Loucy (cell line): Measurements from ENCODE around the gene C3AR1.

ENCODE experiments used
- H2AFZ ChIP-seq: fragments of 200-600 bp; sonication (generic); 2 replicates; pipeline ENCODE4 v1.6.0; 2016; ENCODE audit warnings: antibody characterized with exemption, mild to moderate bottlenecking, low read length, moderate library complexity
- H3F3A ChIP-seq: fragments of 200-600 bp; 2 replicates; pipeline ENCODE4 v1.6.0; 2016; ENCODE audit warnings: antibody characterized with exemption, low read depth, mild to moderate bottlenecking
- H3K27me3 ChIP-seq: fragments of 200-600 bp; sonication (generic); 2 replicates; pipeline ENCODE4 v1.6.1; 2014; ENCODE audit warnings: low read length, mild to moderate bottlenecking; ENCODE audit not compliant: insufficient read depth, poor library complexity, severe bottlenecking
- H3K36me3 ChIP-seq: fragments of 200-600 bp; sonication (generic); 2 replicates; pipeline ENCODE4 v1.6.1; 2016; ENCODE audit warnings: low read length; ENCODE audit not compliant: insufficient read depth
- H3K4me1 ChIP-seq: fragments of 200-600 bp; sonication (generic); 2 replicates; pipeline ENCODE4 v1.5.1; 2014; ENCODE audit warnings: low read length, mild to moderate bottlenecking; ENCODE audit not compliant: insufficient read depth, poor library complexity, severe bottlenecking
- H3K4me2 ChIP-seq: fragments of 200-600 bp; sonication (generic); 2 replicates; pipeline ENCODE4 v1.6.0; 2014; ENCODE audit warnings: antibody characterized with exemption, low read length, low read depth, mild to moderate bottlenecking; ENCODE audit not compliant: poor library complexity, severe bottlenecking
- H3K4me3 ChIP-seq: fragments of 200-600 bp; sonication (generic); 2 replicates; pipeline ENCODE4 v1.5.1; 2014; ENCODE audit warnings: low read length, mild to moderate bottlenecking, mixed read lengths; ENCODE audit not compliant: poor library complexity, severe bottlenecking
- H3K79me2 ChIP-seq: fragments of 200-600 bp; sonication (generic); 2 replicates; pipeline ENCODE4 v1.6.1; 2014; ENCODE audit warnings: low read length; ENCODE audit not compliant: insufficient read depth
- H3K9ac ChIP-seq: fragments of 200-600 bp; sonication (generic); 2 replicates; pipeline ENCODE4 v1.6.0; 2014; ENCODE audit warnings: mild to moderate bottlenecking, low read depth, low read length, moderate library complexity; ENCODE audit not compliant: poor library complexity, severe bottlenecking
- H3K9me2 ChIP-seq: fragments of 200-600 bp; sonication (generic); replicated peaks from 2 replicates; pipeline ENCODE4 v1.6.1; 2016; ENCODE audit warnings: low read depth, low read length, mixed read lengths
- H3K9me3 ChIP-seq: fragments of 200-600 bp; sonication (generic); 2 replicates; pipeline ENCODE4 v1.6.1; 2014; ENCODE audit warnings: mild to moderate bottlenecking, antibody characterized with exemption, low read length, low read depth; ENCODE audit not compliant: insufficient read depth
- H4K20me1 ChIP-seq: fragments of 200-600 bp; sonication (generic); 2 replicates; pipeline ENCODE4 v1.6.0; 2014; ENCODE audit warnings: antibody characterized with exemption, low read length, mild to moderate bottlenecking; ENCODE audit not compliant: insufficient read depth, poor library complexity, severe bottlenecking
- CTCF ChIP-seq: fragments of 200-600 bp; sonication (generic); conservative IDR thresholded peaks from 2 replicates; pipeline ENCODE4 v1.5.1; 2014; ENCODE audit warnings: mild to moderate bottlenecking, antibody characterized with exemption, low read length
- EZH2phosphoT487 ChIP-seq: fragments of 200-600 bp; IDR thresholded peaks from 2 replicates; pipeline ENCODE4 v1.6.1; 2018; ENCODE audit warnings: antibody characterized with exemption, mild to moderate bottlenecking, moderate library complexity, borderline replicate concordance

The C3AR1 gene

GRCh38 chr12:8036346-8036745 is 29.8 kb downstream of the C3AR1 start:
- H2AFZ ChIP-seq = no peak overlapping the region
- peaks cover 29% of the 10 kb centered on the region for H3K79me2 ChIP-seq
- peaks cover 67% of the 10 kb centered on the region for H3K4me1 ChIP-seq
- TF ChIP-seq CTCF (no peak), EZH2phosphoT487 (no peak)
- H3K27me3 ChIP-seq = no peaks in the 10 kb centered on the region
- no peaks in the 10 kb centered on the region for H3K9me3 ChIP-seq
- peaks cover 4% of the 10 kb centered on the region; the same call in 1 of the 2 replicates for H3K36me3 ChIP-seq
- H3K9me2 ChIP-seq = no peaks in the 10 kb centered on the region
- peak overlapping the region; percentile 95 for H3K4me3 ChIP-seq
- no peaks in the 10 kb centered on the region for H4K20me1 ChIP-seq
- no peaks in the 10 kb centered on the region for H3F3A ChIP-seq
- H3K4me2 ChIP-seq = peak overlapping the region; percentile 95
- peak overlapping the region; percentile 91 for H3K9ac ChIP-seq

GRCh38 chr12:8035440-8036010 is 30.6 kb downstream of the C3AR1 start:
- Histone ChIP-seq H3K4me3 (peak overlapping the region; percentile 95), H3K9me3 (no peaks in the 10 kb centered on the region), H3K27me3 (no peaks in the 10 kb centered on the region), H3F3A (no peaks in the 10 kb centered on the region), H2AFZ (no peak overlapping the region), H3K9ac (peak overlapping the region; percentile 91), H4K20me1 (no peaks in the 10 kb centered on the region), H3K4me1 (peaks cover 67% of the 10 kb centered on the region), H3K36me3 (peaks cover 4% of the 10 kb centered on the region; the same call in 1 of the 2 replicates), H3K79me2 (peaks cover 29% of the 10 kb centered on the region), H3K4me2 (peak overlapping the region; percentile 95), H3K9me2 (no peaks in the 10 kb centered on the region)
- no peak for TF ChIP-seq CTCF
- no peak for TF ChIP-seq EZH2phosphoT487

GRCh38 chr12:8034802-8035201 is 31.4 kb downstream of the C3AR1 start:
- Histone ChIP-seq H2AFZ (no peak overlapping the region), H4K20me1 (no peaks in the 10 kb centered on the region), H3K9me2 (no peaks in the 10 kb centered on the region), H3K9me3 (no peaks in the 10 kb centered on the region), H3K79me2 (peaks cover 29% of the 10 kb centered on the region), H3K36me3 (no peaks in the 10 kb centered on the region), H3F3A (peaks cover 5% of the 10 kb centered on the region; the same call in 1 of the 2 replicates), H3K4me1 (peaks cover 67% of the 10 kb centered on the region), H3K4me2 (peak overlapping the region; percentile 95), H3K9ac (peak overlapping the region; percentile 91), H3K4me3 (peak overlapping the region; percentile 95), H3K27me3 (no peaks in the 10 kb centered on the region)
- no peak for TF ChIP-seq CTCF
- no peak for TF ChIP-seq EZH2phosphoT487
